ENCODE results near the gene PRDM16. TPM values are rescaled to one million over a fixed set of nuclear protein-coding genes. Genes with fewer than 3 reads are reported as not detected.

The PRDM16 gene
- polyA plus RNA-seq, 1 donor (not counting 4 experiments of a cell fraction or from before 2014, with no cell fraction given), result 0.05 TPM

GRCh38 chr1:3233031-3233430 lies 164.0 kb downstream of the PRDM16 start:
- H3K4me3 ChIP-seq (ENCODE audit: control insufficient read depth in 2 of 3, extremely low read depth in 1 of 3, insufficient read depth in 2 of 3, low read depth in 1 of 3, low read length in 3 of 3), result no peak overlapping the region
- no peak for DNase-seq (ENCODE audit: low read depth, low spot score)
- H3K4me2 ChIP-seq (ENCODE audit: control insufficient read depth, extremely low read depth, insufficient read depth, low read depth, low read length), result no peak overlapping the region
- H3K4me1 ChIP-seq (ENCODE audit: control insufficient read depth, extremely low read depth, insufficient read depth, low read length), result no peaks in the 10 kb centered on the region
- H4K20me1 ChIP-seq (ENCODE audit: control insufficient read depth, extremely low read depth, insufficient read depth, low read length), result no peaks in the 10 kb centered on the region
- no peak for FAIRE-seq
- dilution Hi-C loops (cut with MboI; ENCODE audit: extremely low pct_ligation_motif_present, low sequenced_read_pairs), result no loop called here
- no peak overlapping the region for H2AFZ ChIP-seq (ENCODE audit: control insufficient read depth, low read length)
- TF ChIP-seq EZH2 (IDR thresholded peaks at IDR 0.05; ENCODE audit: low read length) (no peak), CTCF (optimal IDR thresholded peaks at IDR 0.05 in 1 of 3, IDR thresholded peaks at IDR 0.05 in 1 of 3, conservative IDR thresholded peaks at IDR 0.05 in 1 of 3; ENCODE audit: extremely low read depth in 1 of 3, insufficient read depth in 2 of 3, low read length in 3 of 3) (no peak)
- H3K9ac ChIP-seq (ENCODE audit: control insufficient read depth, extremely low read depth, insufficient read depth, low read length), result no peak overlapping the region
- H3K9me3 ChIP-seq (ENCODE audit: control insufficient read depth, low read depth, low read length), result peaks cover 3% of the 10 kb centered on the region
- no peak overlapping the region for H3K27ac ChIP-seq (ENCODE audit: control insufficient read depth, insufficient read depth, low read length)
- no peaks in the 10 kb centered on the region for H3K27me3 ChIP-seq (ENCODE audit: control insufficient read depth, extremely low read depth, insufficient read depth, low read length)
- no peaks in the 10 kb centered on the region for H3K36me3 ChIP-seq (ENCODE audit: control insufficient read depth in 2 of 2, extremely low read depth in 1 of 2, insufficient read depth in 2 of 2, low read length in 2 of 2)
- no peaks in the 10 kb centered on the region for H3K79me2 ChIP-seq (ENCODE audit: control insufficient read depth, insufficient read depth, low read length)
- H3K9me1 ChIP-seq (ENCODE audit: control insufficient read depth, extremely low read depth, insufficient read depth, low read length), result no peaks in the 10 kb centered on the region

DNA sequence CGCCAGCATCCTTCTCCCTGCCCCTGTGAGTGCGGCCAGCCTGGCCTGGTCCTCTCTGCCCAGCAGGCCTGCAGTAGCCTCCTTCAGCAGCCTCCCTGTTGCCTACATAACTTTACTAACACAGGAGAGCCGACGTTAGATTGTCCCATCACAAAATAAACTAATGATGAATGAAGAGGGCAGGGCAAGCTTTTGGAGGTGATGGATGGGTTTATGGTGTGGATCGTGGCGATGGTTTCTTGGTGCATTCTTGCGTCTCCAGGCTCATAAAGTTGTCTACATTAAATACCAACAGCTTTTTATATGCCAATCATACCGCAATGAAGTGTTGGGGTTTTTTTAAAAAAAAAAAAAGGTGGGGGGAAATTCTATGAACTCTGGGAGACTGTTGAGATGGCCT lies 164.5 kb downstream of the PRDM16 start:
- no peak for FAIRE-seq
- H3K9ac ChIP-seq (ENCODE audit: control insufficient read depth, extremely low read depth, insufficient read depth, low read length), result no peak overlapping the region
- no peak overlapping the region for H3K4me2 ChIP-seq (ENCODE audit: control insufficient read depth, extremely low read depth, insufficient read depth, low read depth, low read length)
- H2AFZ ChIP-seq (ENCODE audit: control insufficient read depth, low read length), result no peak overlapping the region
- H3K9me1 ChIP-seq (ENCODE audit: control insufficient read depth, extremely low read depth, insufficient read depth, low read length), result no peaks in the 10 kb centered on the region
- no peak for DNase-seq (ENCODE audit: low read depth, low spot score)
- H4K20me1 ChIP-seq (ENCODE audit: control insufficient read depth, extremely low read depth, insufficient read depth, low read length), result no peaks in the 10 kb centered on the region
- dilution Hi-C loops (cut with MboI; ENCODE audit: extremely low pct_ligation_motif_present, low sequenced_read_pairs), result no loop called here
- H3K4me1 ChIP-seq (ENCODE audit: control insufficient read depth, extremely low read depth, insufficient read depth, low read length), result no peaks in the 10 kb centered on the region
- TF ChIP-seq EZH2 (IDR thresholded peaks at IDR 0.05; ENCODE audit: low read length) (no peak), CTCF (optimal IDR thresholded peaks at IDR 0.05 in 1 of 3, IDR thresholded peaks at IDR 0.05 in 1 of 3, conservative IDR thresholded peaks at IDR 0.05 in 1 of 3; ENCODE audit: extremely low read depth in 1 of 3, insufficient read depth in 2 of 3, low read length in 3 of 3) (no peak)
- no peak overlapping the region for H3K27ac ChIP-seq (ENCODE audit: control insufficient read depth, insufficient read depth, low read length)
- H3K36me3 ChIP-seq (ENCODE audit: control insufficient read depth in 2 of 2, extremely low read depth in 1 of 2, insufficient read depth in 2 of 2, low read length in 2 of 2), result no peaks in the 10 kb centered on the region
- H3K4me3 ChIP-seq (ENCODE audit: control insufficient read depth in 2 of 3, extremely low read depth in 1 of 3, insufficient read depth in 2 of 3, low read depth in 1 of 3, low read length in 3 of 3), result no peak overlapping the region
- no peaks in the 10 kb centered on the region for H3K79me2 ChIP-seq (ENCODE audit: control insufficient read depth, insufficient read depth, low read length)
- no peaks in the 10 kb centered on the region for H3K27me3 ChIP-seq (ENCODE audit: control insufficient read depth, extremely low read depth, insufficient read depth, low read length)
- peaks cover 4% of the 10 kb centered on the region for H3K9me3 ChIP-seq (ENCODE audit: control insufficient read depth, low read depth, low read length)
